HG03196 (cell line): Measurements from ENCODE around the gene PARD3.
"Not testable (repeated sequence)": the region's sequence is repeated elsewhere in the genome, so short reads cannot be mapped to it uniquely, and the experiment has no call there.

Source experiments
- ATAC-seq: cut with Tn5 transposase; IDR thresholded peaks from one replicate; pipeline ENCODE4 v1.9.1; 2021; ENCODE audit not compliant: unreplicated experiment

Gene PARD3

GRCh38 chr10:34372509-34372908 lies 442.6 kb downstream of the PARD3 start:
- no peak for ATAC-seq

DNA sequence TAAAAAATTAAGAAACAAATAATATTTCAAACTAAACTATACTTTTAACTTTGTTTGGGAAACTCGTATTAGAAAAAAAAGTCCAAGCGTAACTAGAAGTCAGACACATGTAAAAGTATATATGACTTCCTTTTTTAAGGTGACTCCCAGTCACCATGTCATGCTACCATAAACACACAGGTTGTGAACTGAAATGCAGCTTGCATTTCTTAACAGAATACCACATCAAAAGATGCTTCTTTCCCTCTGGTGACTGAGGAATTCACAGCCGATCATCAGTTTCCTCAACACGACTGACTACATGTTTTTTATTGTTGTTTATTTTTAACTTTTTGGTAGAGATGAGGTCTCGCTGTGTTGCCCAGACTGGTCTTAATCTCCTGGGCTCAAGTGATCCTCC lies 445.0 kb downstream of the PARD3 start:
- ATAC-seq = no peak

- ATAC-seq = no peak
Observed at GRCh38 chr10:34369120-34369519, 446.0 kb downstream of the PARD3 start.

GRCh38 chr10:34364253-34365037 lies 450.7 kb downstream of the PARD3 start:
- no peak for ATAC-seq

DNA sequence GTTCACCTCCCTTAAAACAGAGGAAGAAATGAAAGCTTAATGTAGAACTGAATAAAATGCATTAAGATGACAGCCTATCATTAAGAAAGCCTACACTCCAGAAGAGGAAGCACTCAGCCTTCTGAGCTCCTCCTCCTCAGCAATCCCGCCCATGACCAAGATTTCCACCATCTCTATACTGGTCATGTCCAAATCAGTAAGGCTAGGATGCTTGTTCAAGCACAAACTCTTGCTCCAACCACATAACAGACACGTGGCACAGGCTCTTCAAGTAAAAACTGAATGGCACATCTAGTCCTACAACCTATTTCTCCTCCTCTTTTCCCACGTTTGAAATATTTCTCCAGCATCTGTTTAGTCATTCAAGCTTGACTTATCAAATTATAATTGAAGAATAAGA lies 454.1 kb downstream of the PARD3 start:
- ATAC-seq = no peak

- no peak for ATAC-seq
Observed at GRCh38 chr10:34359435-34359813, 455.7 kb downstream of the PARD3 start.

DNA sequence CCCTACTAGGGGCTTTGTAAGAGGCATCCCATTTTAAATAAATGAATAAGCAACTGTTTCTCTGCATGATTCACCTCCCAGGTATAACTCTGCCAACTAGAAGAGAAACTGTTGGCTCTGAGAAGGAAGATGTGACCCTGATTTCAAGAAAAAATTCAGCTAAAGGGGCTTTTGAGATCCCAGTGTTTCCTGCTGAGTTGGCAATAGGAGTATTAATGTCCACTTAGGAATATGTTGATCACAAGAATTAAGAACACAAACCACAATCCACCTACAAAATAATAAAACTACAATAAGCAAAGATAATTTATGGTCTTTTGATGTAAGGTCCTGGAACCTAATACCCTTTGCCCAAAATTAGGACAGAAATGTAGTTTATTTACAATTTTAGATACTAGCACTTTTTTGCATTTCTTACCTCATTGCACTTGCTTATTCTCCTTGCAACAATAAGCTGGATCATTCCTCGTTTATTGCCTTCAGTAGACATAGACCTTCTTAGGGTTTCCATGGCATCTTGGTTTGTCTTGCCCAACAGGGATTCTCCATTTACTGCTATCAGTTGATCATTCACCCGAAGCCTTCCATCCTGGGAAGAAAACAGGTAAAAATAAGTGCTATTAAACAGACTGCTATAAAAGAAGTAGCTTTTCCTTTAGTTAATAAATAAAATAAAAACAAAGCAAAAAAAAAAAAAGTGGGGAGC lies 456.2 kb downstream of the PARD3 start:
- no peak for ATAC-seq

DNA sequence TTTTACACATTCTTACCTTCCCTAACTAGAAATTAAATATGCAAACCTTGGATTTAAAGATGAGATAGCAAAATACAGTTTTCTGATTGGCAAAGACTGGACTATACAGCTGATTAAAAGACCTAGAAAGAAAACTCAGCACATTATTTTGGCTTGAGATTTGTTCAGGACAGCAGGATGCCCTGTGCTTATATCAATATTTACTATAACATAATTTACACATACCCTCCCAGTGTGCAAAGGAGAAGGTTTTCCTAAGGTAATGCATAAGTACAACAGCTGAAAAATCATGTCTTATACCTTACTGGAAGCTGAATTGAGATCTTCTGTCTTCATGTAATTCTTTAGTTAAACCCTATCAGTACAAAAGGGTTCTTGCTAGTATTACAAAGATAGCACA lies 458.6 kb downstream of the PARD3 start:
- no peak for ATAC-seq

- ATAC-seq = not testable (repeated sequence)
Observed at GRCh38 chr10:34353530-34353929, 461.6 kb downstream of the PARD3 start.

GRCh38 chr10:34352599-34353204 lies 462.4 kb downstream of the PARD3 start:
- ATAC-seq = not testable (repeated sequence)

DNA sequence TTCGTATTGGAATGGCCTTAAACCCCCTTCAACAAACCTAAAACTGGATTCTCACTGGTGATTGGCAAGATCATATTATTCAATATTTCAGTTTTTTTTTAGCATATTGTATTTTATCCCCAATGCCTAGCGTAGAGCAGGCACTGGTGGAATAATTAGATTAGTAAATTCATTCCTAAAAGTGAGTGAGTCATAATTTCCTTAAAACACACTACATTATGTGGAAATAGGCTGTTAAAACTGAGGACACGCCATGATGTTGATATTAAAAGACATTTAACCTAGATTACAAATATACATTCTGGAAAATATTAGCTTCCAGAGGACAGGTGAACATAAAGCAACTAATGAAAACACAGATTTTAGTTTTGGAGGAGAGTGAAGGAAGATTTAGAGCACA lies 463.9 kb downstream of the PARD3 start:
- ATAC-seq = no peak

DNA sequence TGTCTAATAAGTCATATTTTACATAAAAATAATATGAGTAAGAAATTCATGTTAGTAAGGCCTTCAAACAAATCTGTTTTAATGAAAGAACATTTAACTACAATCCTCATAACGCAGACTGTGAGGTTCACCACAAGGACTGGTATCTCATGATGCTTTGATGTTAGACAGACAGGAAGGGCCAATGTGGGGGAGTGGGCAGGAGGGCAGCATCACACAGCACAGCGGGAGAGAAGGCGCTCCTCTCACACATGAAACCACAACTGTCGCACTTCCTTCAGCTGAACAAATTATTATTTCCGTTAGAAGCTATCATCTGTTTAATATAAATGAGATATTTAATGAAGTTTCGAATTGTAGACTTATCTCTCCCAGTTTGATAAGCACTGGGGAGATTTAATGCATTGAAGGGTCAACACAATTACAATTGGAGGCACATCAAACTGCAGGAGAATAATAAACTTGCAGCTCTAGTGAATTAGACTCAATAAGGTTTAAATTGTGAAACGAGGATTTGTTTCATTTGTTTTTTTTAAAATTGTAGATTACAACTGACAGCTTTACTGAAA lies 466.1 kb downstream of the PARD3 start:
- no peak for ATAC-seq

- ATAC-seq = no peak
Observed at GRCh38 chr10:34348021-34348420, 467.1 kb downstream of the PARD3 start.

- ATAC-seq = no peak
Observed at GRCh38 chr10:34347131-34347530, 468.0 kb downstream of the PARD3 start.

DNA sequence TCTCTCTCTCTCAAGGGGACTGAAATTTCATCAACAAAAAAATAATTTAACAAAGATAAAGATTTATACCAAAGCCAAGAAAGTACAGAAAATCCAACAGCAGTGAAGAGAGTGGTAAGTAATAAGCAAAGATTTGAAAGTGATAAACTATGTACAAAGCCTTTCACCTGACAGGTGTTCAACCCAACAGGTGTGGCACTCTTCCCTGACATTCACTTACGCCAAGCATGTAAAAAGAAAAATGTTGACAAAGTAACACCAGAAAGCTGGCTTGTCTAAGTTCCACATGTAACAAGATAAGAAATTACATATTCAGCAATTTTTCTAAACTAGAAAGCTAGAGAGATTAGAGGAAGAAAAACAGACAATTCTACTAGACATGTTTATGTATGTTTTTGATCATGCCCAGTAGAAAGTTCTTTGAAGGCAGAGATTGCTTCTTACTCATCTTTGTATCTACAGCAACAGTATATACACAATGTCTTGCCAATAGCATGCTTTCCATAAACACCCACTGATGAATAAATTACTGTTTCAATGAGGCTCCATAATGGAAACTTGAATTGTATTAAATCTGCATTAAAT lies 468.5 kb downstream of the PARD3 start:
- no peak for ATAC-seq

DNA sequence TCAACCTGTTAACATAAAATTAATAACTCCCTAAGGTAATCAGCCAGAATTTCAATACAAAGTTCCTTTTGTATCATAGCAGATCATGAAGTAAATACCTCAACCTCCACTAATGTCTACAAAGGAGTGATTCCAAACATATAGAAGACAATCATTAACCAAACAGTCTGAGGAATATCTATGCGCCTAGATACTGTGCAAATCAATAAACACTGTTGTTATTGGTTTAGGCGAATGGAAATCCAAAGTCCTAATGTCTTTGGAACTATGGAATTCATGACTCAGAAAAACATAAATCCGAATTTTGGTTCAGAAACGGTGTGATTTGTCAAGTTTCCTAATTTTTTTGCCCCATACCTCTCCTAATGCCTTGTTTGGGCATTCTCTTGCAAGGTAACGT lies 469.7 kb downstream of the PARD3 start:
- no peak for ATAC-seq

GRCh38 chr10:34343764-34344163 lies 471.3 kb downstream of the PARD3 start:
- no peak for ATAC-seq

- ATAC-seq = no peak
Observed at GRCh38 chr10:34341473-34341872, 473.6 kb downstream of the PARD3 start.

DNA sequence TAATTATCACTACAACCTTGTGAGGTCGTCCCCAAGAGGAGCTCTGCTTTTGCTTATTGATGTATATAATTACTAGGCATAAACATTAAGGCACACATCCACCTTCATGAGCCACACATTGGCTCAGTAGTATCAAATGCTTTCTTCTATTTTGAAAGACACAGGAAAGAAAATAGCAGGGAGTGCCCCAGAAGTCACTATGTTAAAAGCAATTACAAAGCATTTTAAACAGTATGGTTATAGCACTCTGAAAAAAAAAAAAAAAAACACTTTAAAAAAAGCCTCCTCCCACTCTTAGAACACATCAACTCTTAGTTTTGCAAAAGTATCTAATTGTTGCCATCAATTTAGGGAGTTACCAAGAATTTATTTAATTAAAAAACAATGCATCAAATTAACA lies 474.2 kb downstream of the PARD3 start:
- no peak for ATAC-seq

DNA sequence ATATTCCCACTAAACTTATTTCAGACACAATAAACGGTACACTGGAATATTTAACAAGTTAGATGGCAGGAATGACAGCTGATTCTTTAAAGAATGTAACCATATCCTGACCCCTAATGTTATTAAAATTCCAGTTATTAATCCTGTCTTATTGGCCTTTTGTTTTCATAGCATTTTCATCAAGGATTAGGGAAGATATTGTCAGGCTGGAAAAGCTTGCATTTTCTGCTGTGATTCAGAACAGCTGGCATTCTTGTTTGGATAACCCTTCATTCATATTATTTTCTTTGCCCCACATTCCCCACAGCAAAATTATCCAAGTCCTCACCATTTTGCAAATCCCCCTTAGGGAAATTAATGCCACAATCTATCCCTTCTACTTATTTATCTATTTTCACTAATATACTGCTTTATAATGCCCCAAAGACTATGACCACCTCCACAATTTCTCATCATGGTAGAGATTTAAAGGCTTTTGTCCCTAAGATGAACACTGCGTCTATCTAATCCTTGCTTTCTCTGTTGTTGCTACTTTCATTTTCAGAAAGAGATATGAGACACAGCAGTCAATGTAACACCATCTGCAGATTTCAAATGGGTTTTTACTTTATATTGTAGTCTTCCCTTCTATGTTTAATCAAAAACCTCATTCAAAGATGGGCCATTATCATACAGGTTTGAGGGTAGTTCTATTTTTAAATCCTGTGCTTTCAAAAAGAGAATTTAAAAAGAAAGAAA lies 475.1 kb downstream of the PARD3 start:
- no peak for ATAC-seq

DNA sequence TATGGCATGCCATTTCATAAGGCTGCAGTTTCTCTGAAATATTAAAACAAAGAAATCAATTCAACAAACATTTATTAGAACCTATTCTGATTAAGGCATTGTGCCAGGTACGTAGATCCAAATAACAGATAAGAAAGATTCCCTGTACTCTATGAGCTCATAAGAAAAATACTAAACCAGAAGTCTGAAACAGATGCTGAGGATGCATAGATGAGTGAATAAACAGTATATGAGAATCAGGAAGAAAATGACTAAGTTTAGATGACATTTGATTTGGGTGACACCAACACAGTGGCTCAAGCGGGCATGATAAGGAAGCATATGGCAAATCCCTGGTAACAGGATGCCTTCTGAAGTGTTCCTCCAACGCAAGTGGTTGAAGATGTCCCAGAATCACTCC lies 477.2 kb downstream of the PARD3 start:
- no peak for ATAC-seq
